Hematopoietic multipotent progenitor cell treated with erythropoietin and hydrocortisone succinate and interleukin-3 and kit ligand, for 6 days (in vitro differentiated cells): Measurements from ENCODE around the gene OR52A1.

Experiments used
- DNase-seq: peaks from one replicate; pipeline ENCODE4 v3.0.0-alpha.2; 2015

OR52A1 gene

GRCh38 chr11:5131584-5132335, 22.8 kb downstream of the OR52A1 start:
- DNase-seq, result no peak

- DNase-seq, result peak; percentile 51
Measured at GRCh38 chr11:5129457-5129877, 25.1 kb downstream of the OR52A1 start.

DNA sequence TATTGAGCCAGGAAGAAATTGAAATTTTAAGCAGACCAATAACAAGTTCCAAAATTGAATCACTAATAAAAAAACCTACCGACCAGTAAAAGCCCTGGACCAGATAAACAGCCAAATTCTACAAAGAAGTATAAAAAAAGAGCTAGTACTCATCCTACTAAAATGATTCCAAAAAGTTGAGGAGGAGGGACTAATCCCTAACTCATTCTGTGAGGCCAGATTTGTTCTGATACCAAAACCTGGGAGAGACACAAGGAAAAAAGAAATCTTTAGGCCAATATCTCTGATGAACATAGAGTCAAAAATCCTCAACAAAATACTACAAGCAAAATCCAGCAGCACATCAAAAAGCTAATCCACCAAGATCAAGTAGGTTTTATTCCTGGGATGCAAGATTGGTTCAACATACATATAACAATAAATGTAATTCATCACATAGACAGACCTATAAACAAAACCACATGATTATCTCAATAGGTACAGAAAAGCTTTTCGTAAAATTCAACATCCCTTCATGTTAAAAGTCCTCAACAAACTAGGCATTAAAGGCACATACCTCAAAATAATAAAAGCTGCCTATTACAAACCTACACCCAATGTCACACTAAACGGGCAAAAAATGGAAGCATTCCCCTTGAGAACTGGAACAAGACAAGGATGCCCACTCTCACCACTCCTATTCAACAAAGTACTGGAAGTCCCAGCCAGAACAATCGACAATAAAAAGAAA, 29.5 kb downstream of the OR52A1 start:
- peak; percentile 11 for DNase-seq

- peak; percentile 93 for DNase-seq
Measured at GRCh38 chr11:5123802-5124521, 30.6 kb downstream of the OR52A1 start.

- DNase-seq, result no peak
Measured at GRCh38 chr11:5118893-5119292, 35.7 kb downstream of the OR52A1 start.

DNA sequence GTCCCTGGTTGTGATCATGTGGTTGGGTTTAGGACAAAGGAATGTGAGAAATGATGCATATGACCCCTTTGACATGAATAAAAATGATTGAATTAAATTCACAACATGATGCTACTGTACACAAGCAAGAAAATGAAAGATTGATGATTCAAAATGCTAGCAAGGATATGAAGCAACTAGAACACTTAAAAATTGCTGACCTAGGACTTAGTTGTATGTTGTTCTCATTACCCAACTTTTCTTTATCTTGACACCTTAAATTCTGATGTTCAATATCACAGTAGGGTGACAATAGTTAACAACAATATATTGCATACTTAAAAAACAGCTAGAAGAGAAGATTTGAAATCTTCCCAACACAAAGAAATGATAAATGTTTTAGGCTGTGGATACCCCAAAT, 37.0 kb downstream of the OR52A1 start:
- DNase-seq, result no peak

GRCh38 chr11:5115339-5115738, 39.2 kb downstream of the OR52A1 start:
- no peak for DNase-seq

DNA sequence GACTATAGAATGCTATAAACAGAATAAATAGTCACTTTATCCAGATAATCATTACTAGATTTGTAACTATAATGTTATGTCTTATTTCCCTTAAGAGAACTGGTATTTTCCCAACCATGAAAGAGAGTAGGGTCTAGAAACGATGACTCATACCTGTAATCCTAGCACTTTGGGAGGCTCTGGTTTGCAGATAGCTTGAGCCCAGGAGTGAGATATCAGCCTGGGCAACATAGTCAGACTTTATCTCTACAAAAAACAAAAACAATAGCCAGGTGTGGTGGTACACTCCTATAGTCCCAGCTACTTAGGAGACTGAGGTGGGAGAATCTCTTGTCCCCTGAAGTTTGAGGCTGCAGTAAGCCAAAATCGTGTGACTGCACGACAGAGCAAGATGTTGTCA, 47.3 kb downstream of the OR52A1 start:
- no peak for DNase-seq

DNA sequence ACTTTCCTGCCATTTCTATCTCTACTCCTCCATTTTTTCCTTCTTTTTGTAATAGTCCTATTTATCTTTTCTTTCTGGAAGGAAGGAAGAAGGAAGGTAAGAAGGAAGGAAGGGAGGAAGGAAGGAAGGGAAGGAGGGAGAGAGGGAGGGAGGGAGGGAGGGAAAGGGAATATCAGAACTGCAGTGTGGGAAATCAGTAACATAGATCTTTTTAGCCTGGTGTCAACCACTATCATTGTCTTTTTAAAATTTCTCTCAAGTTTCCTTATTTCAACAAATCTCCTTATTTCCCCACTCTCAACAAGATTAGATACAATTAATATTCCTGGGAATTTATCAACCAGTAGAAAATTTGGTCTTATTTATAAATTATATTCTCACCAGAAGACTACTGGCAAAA, 51.5 kb downstream of the OR52A1 start:
- no peak for DNase-seq

DNA sequence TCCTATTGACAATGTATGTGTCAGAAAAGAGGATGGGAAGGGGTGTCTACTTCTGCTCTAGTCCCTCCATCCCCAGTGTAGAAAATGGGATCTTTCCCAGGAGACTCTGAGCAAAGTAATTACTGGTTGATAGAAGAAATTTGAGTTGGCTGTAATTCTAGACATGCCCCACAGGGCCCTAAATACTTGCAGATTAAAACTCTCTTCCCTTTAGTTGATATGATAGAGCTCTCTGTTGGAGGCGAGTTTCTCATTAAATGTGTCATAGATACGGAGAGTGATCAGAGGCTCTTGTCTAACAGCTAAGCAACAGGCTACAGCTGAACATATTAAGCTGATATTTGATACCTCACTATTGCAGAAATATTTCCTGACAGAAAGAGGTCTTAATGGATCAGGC, 52.3 kb downstream of the OR52A1 start:
- no peak for DNase-seq

DNA sequence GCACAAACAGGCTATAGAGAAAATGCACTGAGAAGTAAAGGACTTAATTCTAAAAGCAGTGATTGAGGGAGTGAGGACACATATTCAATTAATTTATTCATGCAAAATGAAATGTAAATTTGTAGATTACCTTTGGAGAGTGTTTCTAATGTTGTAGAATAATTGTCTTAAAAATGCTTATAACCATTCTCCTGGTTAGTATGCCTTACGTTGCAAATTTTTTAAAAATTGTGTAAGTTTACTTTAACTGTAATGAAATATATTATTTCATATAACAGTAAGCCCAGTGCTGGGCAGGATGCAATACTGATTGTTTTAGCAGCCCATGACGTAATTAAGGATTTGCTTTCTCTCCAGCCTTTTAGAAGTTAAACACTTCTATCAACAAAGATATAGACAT, 58.5 kb downstream of the OR52A1 start:
- no peak for DNase-seq
